NCI-H2196 treated with DMSO at 0.1 percent for 48 hours (cell line): ENCODE measurements around the gene COP1.
"Not testable (repeated sequence)": the region's sequence is repeated elsewhere in the genome, so short reads cannot be mapped to it uniquely, and the experiment has no call there.

ENCODE experiments used
- DNase-seq: peaks from one replicate; lab custom pipeline; 2025; ENCODE audit not compliant: unreplicated experiment; lab: John Stamatoyannopoulos, UW

The COP1 gene

GRCh38 chr1:176206961-176207902 lies at the start of gene COP1:
Gene COP1, minus strand, starts transcription at chr1:176207286. Its CDS starts 308 bp downstream, at chr1:176206978.
- DNase-seq, result peak; percentile 92

- DNase-seq, result no peak
Measured at GRCh38 chr1:176252191-176252590, 45.1 kb upstream of the COP1 start.

GRCh38 chr1:176244851-176245250 lies 37.8 kb upstream of the COP1 start:
- DNase-seq, result no peak

DNA sequence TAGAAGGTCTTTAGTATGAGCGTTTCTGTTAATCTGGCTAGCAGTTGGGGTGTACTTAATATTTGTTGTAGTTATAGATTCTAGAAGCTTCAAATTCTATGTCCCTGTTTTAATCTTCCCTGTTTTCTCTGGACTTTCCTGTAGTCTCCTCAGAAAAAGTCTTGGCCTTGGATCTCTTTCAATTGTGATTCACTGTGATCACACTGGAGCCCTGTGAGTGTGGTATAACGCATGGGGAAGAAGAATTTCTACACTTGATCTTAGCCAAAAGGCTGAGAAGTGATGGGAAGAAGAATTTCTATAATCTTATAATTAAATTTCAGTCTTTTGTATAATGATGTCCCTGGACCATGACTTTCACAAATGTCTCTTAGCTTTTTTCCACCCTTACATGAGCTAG lies 36.7 kb upstream of the COP1 start:
- DNase-seq, result no peak

DNA sequence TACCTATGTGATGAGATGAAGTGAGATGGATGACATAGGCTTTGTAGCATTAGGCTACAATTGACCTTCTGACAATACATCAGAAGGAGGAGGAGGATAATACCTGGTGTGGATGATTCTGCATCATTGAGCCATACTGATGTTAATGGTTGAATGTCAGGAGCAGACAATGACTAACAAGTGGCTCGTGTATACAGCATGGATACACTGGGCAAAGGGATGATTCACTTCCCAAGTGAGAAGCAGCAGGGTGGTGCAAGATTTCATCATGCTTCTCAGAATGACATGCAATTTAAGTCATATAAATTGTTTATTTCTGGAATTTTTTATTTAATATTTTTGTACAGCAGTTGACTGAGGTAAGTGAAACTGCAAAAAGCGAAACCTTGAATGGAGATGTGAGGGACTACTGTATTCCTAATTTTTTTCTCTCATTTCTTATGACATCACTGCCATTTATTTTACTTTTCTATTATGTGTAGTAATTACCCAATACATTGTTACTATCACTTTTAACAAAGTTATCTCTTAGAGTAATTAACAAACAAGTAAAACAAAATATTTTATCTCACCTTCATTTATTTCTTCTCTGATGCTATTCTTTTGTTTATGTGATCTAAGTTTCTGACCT lies 34.4 kb upstream of the COP1 start:
- no peak for DNase-seq

GRCh38 chr1:176233657-176234056 lies 26.6 kb upstream of the COP1 start:
- DNase-seq, result not testable (repeated sequence)

DNA sequence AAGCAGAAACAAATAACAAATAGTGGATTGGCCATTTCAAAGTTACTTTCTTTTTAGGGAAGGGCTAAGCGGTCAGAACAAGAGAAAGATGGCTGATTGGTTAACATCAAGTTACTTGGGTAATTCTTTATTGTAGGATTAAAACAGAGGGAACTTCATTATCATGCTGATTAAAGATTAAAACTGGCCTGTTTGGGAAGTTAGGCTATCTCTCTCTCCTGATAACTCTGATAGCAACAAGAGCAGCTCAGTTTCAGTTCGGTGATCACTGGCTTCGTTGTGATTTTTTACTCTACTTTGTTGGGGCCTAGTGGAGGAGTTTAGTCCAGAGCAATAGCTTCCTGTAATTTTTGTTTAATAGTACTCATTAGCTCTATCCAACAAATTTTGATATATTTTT lies 20.5 kb upstream of the COP1 start:
- DNase-seq, result no peak

DNA sequence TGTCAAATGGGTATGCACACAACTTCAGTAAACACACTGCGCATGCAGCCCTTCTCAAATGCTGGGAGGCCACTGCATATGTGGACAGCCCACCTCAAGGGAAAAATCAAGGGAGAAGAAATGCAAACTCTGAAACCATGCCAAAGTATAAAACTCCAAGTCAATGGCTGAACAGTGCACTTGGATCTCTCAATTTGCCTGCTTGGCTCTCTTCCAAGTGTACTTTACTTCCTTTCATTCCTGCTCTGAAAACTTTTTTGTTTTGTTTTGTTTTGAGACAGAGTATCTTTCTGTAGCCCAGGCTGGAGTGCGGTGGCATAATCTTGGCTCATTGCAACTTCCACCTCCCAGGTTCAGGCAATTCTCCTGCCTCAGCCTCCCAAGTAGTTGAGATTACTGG lies 18.8 kb upstream of the COP1 start:
- no peak for DNase-seq

DNA sequence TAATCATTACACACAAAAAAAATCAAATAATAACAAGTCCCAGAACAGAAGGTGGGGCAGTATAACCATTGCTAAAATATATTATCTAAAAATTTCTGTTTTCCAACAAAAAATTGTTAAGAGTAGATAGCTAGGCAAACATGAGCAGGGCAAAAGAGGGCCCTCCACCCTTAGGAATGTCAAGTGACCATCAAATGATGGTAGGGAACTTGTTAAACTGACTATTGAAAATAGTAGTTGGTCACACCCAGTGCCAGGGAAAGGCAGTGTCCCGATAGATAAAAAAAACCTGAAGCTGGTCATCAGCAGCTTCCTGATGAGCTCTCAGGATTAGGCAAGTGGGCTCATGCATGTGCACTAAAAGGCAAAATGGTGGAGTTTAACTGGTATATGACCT lies 18.4 kb upstream of the COP1 start:
- DNase-seq, result no peak

DNA sequence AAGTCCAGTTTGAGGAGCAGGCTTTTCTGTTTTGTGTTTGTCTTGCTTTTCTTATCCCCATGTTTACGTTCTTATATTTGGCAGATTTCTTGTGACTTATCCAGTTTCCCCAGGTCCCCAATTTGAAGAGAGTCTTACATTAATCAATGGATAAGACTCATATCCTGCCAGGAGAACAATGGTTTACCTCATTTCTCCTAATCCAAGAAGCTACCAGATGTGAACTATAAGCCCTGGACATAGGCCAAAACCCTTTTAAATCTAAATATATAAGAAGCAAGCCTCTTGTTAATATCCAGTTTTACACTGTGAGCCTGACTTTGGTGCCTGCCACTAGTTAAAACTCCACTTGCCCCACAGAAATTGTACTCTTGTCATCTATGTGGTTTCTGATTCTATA lies 15.1 kb upstream of the COP1 start:
- no peak for DNase-seq

- no peak for DNase-seq
Measured at GRCh38 chr1:176220100-176220689, 13.1 kb upstream of the COP1 start.

DNA sequence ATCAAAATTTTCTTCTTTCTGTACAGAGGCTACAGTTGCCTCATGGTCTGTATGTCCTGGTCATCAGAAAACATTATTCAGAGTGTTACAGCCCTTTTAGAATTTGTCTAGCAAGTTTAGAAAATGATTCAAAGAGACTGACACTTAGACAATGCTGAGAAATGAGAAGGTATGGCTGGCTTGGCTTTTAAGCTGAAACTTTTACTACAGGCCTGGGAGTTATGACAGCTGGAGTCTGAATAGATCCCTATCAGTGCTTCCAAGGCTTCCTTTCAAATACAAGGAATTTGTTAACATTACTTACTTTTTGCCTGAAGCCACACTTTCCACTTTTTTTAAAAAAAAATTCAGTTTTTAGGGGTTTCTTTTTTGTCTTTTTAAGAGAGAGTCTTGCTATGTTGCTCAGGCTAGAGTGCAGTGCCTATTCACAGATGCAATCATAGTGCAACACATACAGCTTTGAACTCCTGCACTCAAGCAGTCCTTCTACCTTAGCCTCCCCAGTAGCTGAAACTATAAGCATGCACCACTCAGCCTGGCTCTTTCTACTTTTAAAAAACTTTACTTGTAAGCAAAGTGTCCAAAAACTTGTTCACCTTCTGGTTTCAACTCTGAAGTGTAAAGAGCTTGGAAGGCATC lies 10.5 kb upstream of the COP1 start:
- DNase-seq, result no peak

DNA sequence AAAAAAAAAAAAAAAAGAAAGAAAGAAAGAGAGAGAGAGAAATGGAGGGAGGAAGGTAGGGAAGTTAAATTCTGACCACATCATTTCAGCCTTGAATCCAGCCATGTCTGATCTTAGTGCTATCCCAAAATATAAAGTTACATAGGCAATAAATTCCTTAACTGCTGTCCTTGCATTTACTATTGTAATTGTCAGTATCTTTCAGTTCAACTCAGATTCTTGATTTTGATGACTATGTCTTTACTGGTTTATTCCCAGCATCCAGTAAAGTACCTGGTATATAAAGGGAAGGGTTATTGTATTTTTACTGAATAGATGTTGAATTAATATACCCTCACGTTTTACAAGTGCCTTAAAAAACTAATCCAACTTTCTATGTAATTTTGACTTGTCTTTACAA lies 8.9 kb upstream of the COP1 start:
- DNase-seq, result no peak

DNA sequence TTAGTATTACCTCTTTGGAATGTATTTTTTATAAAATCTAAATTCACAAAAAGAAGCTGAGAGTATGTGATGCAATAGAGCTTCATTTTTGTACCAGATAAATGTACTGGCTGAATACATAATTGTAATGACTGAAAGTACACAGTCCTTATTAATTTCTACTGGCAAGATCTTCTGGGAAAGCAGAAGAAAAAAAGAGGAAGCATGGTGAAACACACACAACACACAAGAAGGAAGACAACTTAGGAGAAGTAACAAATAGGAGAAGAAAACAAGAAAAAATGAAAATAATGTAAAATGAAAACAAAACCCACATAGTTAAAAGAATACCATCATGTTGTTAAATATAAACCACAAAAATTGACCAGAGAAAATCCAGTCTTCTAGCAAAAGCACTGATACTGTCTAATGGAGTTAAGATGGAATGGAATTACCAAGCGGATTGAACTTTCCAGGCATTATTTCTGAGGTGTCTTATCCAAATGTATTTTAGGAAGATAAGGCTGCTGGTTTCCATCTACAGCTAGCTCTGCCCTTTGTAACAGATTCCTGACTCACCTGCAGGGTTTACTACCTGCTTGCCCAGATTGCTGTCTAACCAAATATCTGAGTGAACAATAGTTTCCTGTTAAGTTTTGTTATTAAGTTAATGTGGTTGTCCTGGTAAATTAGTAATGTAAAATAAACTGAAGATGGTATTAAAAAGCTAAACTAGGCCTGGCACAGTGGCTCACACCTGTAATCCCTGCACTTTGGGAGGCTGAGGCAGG lies 4.5 kb upstream of the COP1 start:
- DNase-seq, result no peak

- DNase-seq, result no peak
Measured at GRCh38 chr1:176208034-176208433, 948 bp upstream of the COP1 start.

DNA sequence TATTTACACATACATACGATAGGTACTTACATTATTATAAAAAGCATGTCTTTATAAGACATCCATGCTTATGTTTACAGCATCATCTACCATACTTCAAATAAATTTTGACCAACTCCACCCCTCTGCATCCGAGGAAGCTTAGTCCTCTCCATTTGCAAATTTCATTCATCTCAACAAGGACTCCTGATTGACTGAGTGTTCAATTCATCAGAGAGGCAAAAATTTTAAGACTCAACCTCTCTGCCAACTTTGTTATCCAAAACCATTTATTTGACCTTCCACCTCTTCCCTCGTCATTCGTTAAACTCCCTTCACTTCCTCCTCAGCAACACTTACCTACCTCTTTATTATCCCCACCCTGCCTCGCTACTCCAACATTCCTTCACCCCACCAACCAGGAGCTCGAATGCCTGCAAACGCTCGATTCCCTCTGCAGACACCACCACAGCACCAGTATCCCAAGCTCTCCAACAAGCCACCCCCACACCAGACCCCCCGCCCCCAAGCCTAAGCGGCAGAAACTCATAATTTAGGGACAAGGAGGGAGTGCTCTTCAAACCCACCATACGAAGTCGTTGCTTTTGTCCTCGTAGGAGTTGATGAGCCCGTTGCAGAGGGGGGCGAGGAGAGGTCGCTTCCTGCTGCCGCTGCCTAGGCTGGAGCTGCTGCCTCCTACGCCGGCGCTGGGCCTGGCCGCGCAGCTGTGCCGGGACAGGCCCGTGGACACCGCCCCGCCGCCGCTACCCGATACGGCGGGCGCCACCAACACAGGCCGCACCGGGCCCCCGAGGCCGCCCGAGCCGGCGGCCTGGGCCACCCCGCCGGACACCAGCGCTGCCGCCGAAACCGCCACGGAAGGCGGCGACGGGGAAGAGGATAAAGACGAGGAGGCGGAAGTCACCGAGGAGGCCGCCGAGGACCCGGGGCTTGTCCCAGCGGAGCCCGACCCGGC lies 803 bp downstream of the COP1 start:
- no peak for DNase-seq

GRCh38 chr1:176205332-176205914 lies 1.7 kb downstream of the COP1 start:
- no peak for DNase-seq

GRCh38 chr1:176204655-176205054 lies 2.4 kb downstream of the COP1 start:
- DNase-seq, result not testable (repeated sequence)

- no peak for DNase-seq
Measured at GRCh38 chr1:176203735-176204134, 3.4 kb downstream of the COP1 start.
